Ovary (tissue), 3 donors: Measurements from ENCODE around the gene RNF14.

Source experiments
- CTCF ChIP-seq, 3 donors: fragments of 450-650 bp in 2 of 3; fragments of 200-600 bp in 1 of 3; IDR thresholded peaks; one replicate each; pipeline versions ENCODE4 v1.5.1 to v1.8.0; 2016 to 2022; ENCODE audit warnings: antibody characterized with exemption in 3 of 3, mild to moderate bottlenecking in 1 of 3
- EP300 ChIP-seq: sonication (generic); formaldehyde crosslinking; IDR thresholded peaks from one replicate; pipeline ENCODE4 v1.6.1; 2017; ENCODE audit warnings: antibody characterized with exemption
- POLR2A ChIP-seq: fragments of 450-650 bp; IDR thresholded peaks from one replicate; pipeline ENCODE4 v1.6.1; 2017; ENCODE audit warnings: antibody characterized with exemption, mild to moderate bottlenecking, moderate library complexity
- donor health status: DM: no; HTN: no; CAD: no.

GRCh38 chr5:141973871-141974595 lies 5.1 kb downstream of the RNF14 start:
- no peak for TF ChIP-seq CTCF (IDR thresholded peaks at IDR 0.05)
- TF ChIP-seq EP300: no peak
- no peak for TF ChIP-seq POLR2A
